GM12878 (cell line): ENCODE measurements around the gene ALDOB. TPM values are rescaled to one million over a fixed set of nuclear protein-coding genes. Genes with fewer than 3 reads are reported as not detected.

Experiments
- ATAC-seq: fragments of 200-7000 bp; cut with Tn5 transposase; 3 replicates; pipeline ENCODE4 v1.9.1; 2020; ENCODE audit warnings: mild to moderate bottlenecking, moderate library complexity
- BruUV-seq: library from RNA; stranded (reverse); fragments of 400-500 nt; replicated peaks from 2 replicates; lab custom pipeline; 2021; lab: Mats Ljungman, UMichigan
- CTCF ChIA-PET: fragments of 300-600 bp; sonication (Branson Sonifier 250); formaldehyde crosslinking; extraction: SDS; loops from one replicate; lab custom pipeline; 2021; ENCODE audit warnings: inconsistent platforms; lab: Yijun Ruan, JAX
- POLR2A ChIA-PET: fragments of 350-600 bp; formaldehyde crosslinking; extraction: SDS; loops from one replicate; lab custom pipeline; 2021; ENCODE audit warnings: inconsistent platforms; lab: Charles Lee
- RAD21 ChIA-PET: fragments of 300-600 bp; sonication (Branson Sonifier 250); formaldehyde crosslinking; loops from one replicate; lab custom pipeline; 2023; ENCODE audit warnings: antibody characterized with exemption; ENCODE audit not compliant: unreplicated experiment; lab: Charles Lee
- SMC1A ChIA-PET: fragments of 300-600 bp; sonication (Branson Sonifier 250); formaldehyde crosslinking; loops from one replicate; lab custom pipeline; 2023; ENCODE audit not compliant: unreplicated experiment, uncharacterized antibody; lab: Charles Lee
- DNase-seq: peaks from one replicate; pipeline ENCODE4 v3.0.0-alpha.2; 2011; ENCODE audit warnings: low read depth, low spot score
- FAIRE-seq: peaks from 3 replicates; lab custom pipeline; 2011; peaks lifted over from hg19 to GRCh38; lab: Jason Lieb, UNC
- H2AFZ ChIP-seq: 2 replicates; pipeline ENCODE4 v1.6.0; 2011; ENCODE audit warnings: low read depth, low read length, control low read depth; ENCODE audit not compliant: control insufficient read depth
- H3K27ac ChIP-seq: 2 replicates; pipeline ENCODE4 v1.5.1; 2011; ENCODE audit warnings: control low read depth; ENCODE audit not compliant: control insufficient read depth, insufficient read depth
- H3K27me3 ChIP-seq, 2 experiments: replicated peaks in 1 of 2; 2 replicates each; pipeline versions ENCODE4 v1.6.0 to v1.6.1; 2011; ENCODE audit warnings: low read length in 1 of 2; ENCODE audit not compliant: control insufficient read depth in 2 of 2, insufficient read depth in 2 of 2
- H3K36me3 ChIP-seq, 2 experiments: 2 replicates each; pipeline ENCODE4 v1.5.1; 2011; ENCODE audit warnings: low read length in 1 of 2; ENCODE audit not compliant: control insufficient read depth in 2 of 2, insufficient read depth in 2 of 2
- H3K4me1 ChIP-seq: 2 replicates; pipeline ENCODE4 v1.6.1; 2011; ENCODE audit warnings: mild to moderate bottlenecking, low read length, moderate library complexity, mixed read lengths; ENCODE audit not compliant: control insufficient read depth, insufficient read depth
- H3K4me2 ChIP-seq: 2 replicates; pipeline ENCODE4 v1.6.0; 2011; ENCODE audit warnings: control low read depth; ENCODE audit not compliant: control insufficient read depth, insufficient read depth
- H3K4me3 ChIP-seq: fragments of 200-600 bp; sonication (generic); 2 replicates; pipeline ENCODE4 v1.5.1; 2016
- H3K79me2 ChIP-seq: 2 replicates; pipeline ENCODE4 v1.6.0; 2011; ENCODE audit warnings: low read length; ENCODE audit not compliant: control insufficient read depth, insufficient read depth
- H3K9ac ChIP-seq: 2 replicates; pipeline ENCODE4 v1.8.0; 2011; ENCODE audit warnings: low read length, control low read depth, mixed read lengths; ENCODE audit not compliant: control insufficient read depth, insufficient read depth
- H3K9me3 ChIP-seq: replicated peaks from 3 replicates; pipeline ENCODE4 v1.5.1; 2011; ENCODE audit warnings: mild to moderate bottlenecking, low read length; ENCODE audit not compliant: control insufficient read depth, insufficient read depth
- H4K20me1 ChIP-seq: 2 replicates; pipeline ENCODE4 v1.6.0; 2011; ENCODE audit not compliant: control insufficient read depth, insufficient read depth
- ATF7 ChIP-seq: fragments of 450-650 bp; IDR thresholded peaks from 2 replicates; pipeline ENCODE4 v1.6.1; 2016; ENCODE audit warnings: low read depth, mild to moderate bottlenecking
- CBX5 ChIP-seq: sonication (generic); IDR thresholded peaks from 2 replicates; pipeline ENCODE4 v1.6.1; 2016; ENCODE audit warnings: low read depth, moderate library complexity, mild to moderate bottlenecking, inconsistent platforms
- EGR1 ChIP-seq, 2 experiments: IDR thresholded peaks; 1 replicate in 1 of 2; 2 replicates in 1 of 2; pipeline ENCODE4 v1.6.1; 2011 to 2012; ENCODE audit warnings: low read depth in 2 of 2, low read length in 2 of 2, borderline replicate concordance in 1 of 2, mild to moderate bottlenecking in 1 of 2, moderate library complexity in 1 of 2
- ESRRA ChIP-seq: IDR thresholded peaks from 2 replicates; pipeline ENCODE4 v1.6.1; 2012; ENCODE audit warnings: mild to moderate bottlenecking, low read length, improper control_type of control experiment
- FOXK2 ChIP-seq: fragments of 450-650 bp; IDR thresholded peaks from 2 replicates; pipeline ENCODE4 v1.6.1; 2017; ENCODE audit warnings: mild to moderate bottlenecking, moderate library complexity
- FOXM1 ChIP-seq: IDR thresholded peaks from 2 replicates; pipeline ENCODE4 v1.6.1; 2012; ENCODE audit warnings: low read depth, mild to moderate bottlenecking, inconsistent platforms, low read length, moderate library complexity
- KAT2A ChIP-seq: conservative IDR thresholded peaks from 2 replicates; pipeline ENCODE4 v1.6.1; 2011; ENCODE audit warnings: low read depth, low read length; ENCODE audit not compliant: control insufficient read depth
- LARP7 ChIP-seq: fragments of 450-650 bp; IDR thresholded peaks from 2 replicates; pipeline ENCODE4 v1.6.1; 2017; ENCODE audit warnings: mild to moderate bottlenecking
- MEF2A ChIP-seq: IDR thresholded peaks from 2 replicates; pipeline ENCODE4 v1.6.1; 2011; ENCODE audit warnings: low read depth, mild to moderate bottlenecking, low read length, moderate library complexity; ENCODE audit not compliant: insufficient read depth
- NFYB ChIP-seq: IDR thresholded peaks from 2 replicates; pipeline ENCODE4 v1.6.1; 2011; ENCODE audit warnings: low read depth, mild to moderate bottlenecking, low read length, improper control_type of control experiment, moderate library complexity; ENCODE audit not compliant: insufficient read depth
- RUNX3 ChIP-seq: IDR thresholded peaks from 2 replicates; pipeline ENCODE4 v1.6.1; 2012; ENCODE audit warnings: low read length, inconsistent platforms
- SUPT20H ChIP-seq: IDR thresholded peaks from 2 replicates; pipeline ENCODE4 v1.6.1; 2011; ENCODE audit warnings: low read depth, mild to moderate bottlenecking, low read length, moderate library complexity, borderline replicate concordance; ENCODE audit not compliant: control insufficient read depth
- WRNIP1 ChIP-seq: IDR thresholded peaks from 2 replicates; pipeline ENCODE4 v1.6.1; 2011; ENCODE audit warnings: low read depth, low read length, improper control_type of control experiment, borderline replicate concordance
- YBX1 ChIP-seq: fragments of 450-650 bp; IDR thresholded peaks from 2 replicates; pipeline ENCODE4 v1.6.1; 2016; ENCODE audit warnings: antibody characterized with exemption
- ZBTB11 ChIP-seq: fragments of 450-650 bp; formaldehyde crosslinking; IDR thresholded peaks from 2 replicates; pipeline ENCODE4 v1.5.0; 2022; ENCODE audit warnings: mild to moderate bottlenecking, missing genetic modification characterization
- ZNF384 ChIP-seq: IDR thresholded peaks from 2 replicates; pipeline ENCODE4 v1.6.1; 2012; ENCODE audit warnings: low read depth, mild to moderate bottlenecking, low read length, improper control_type of control experiment, borderline replicate concordance
- WGBS: methylation state at CpG from one replicate; pipeline ENCODE4 v1.1.6; 2016; ENCODE audit warnings: low lambda C conversion rate; ENCODE audit not compliant: insufficient replicate concordance, insufficient coverage; ENCODE audit errors: missing lambda C conversion rate; 5-methylcytosine and 5-hydroxymethylcytosine counted together
- in situ Hi-C: fragments of 300-500 bp; cut with MboI; formaldehyde crosslinking; loops from 9 replicates; pipeline ENCODE4 v1.14.3; 2018; ENCODE audit warnings: mixed read lengths
- intact Hi-C: fragments of 100-400 bp; cut with micrococcal nuclease; formaldehyde crosslinking; loops from one replicate; pipeline ENCODE4 v1.14.2; 2022; ENCODE audit not compliant: unreplicated experiment
- polyA plus RNA-seq, 11 experiments: library from polyadenylated mRNA; depleted of rRNA in 4 of 11; unstranded in 6 of 11; stranded (reverse) in 5 of 11; fragments of >200 nt; fragmentation: Nextera tagmentation in 4 of 11; fragmentation: Illumina TruSeq in 1 of 11; extraction: Ambion mirVana in 4 of 11; extraction: Trizol in 1 of 11; gene quantifications; 1 replicate in 1 of 11; 2 replicates in 10 of 11; pipeline versions ENCODE4 v1.2.1 to v1.2.3, GENCODE V29; 2011 to 2016; ENCODE audit warnings: inconsistent platforms in 2 of 11, missing spikeins in 2 of 11, low read depth in 1 of 11
- total RNA-seq, 4 experiments: library from RNA; depleted of rRNA in 3 of 4; stranded (reverse); fragments of >200 nt in 3 of 4; fragmentation: Illumina TruSeq in 1 of 4; extraction: Trizol in 1 of 4; gene quantifications; 2 replicates each; pipeline versions ENCODE4 v1.2.1 to v1.2.3, GENCODE V29; 2013 to 2021

ALDOB gene
- total and polyA plus RNA-seq, 10 of the 15 experiments (the other 5 are each of a cell fraction or from before 2014, with no cell fraction given) = 0.03 to 0.82 (median 0.04) TPM; not detected in 7

- DNase-seq = no peak
- Histone ChIP-seq H3K4me3 (no peak overlapping the region), H3K79me2 (no peaks in the 10 kb centered on the region), H3K4me2 (no peak overlapping the region), H3K4me1 (no peaks in the 10 kb centered on the region), H2AFZ (no peak overlapping the region), H3K9me3 (no peaks in the 10 kb centered on the region; the same call in 2 of the 3 replicates), H3K9ac (no peak overlapping the region), H3K27me3 (no peaks in the 10 kb centered on the region), H3K27ac (no peak overlapping the region), H4K20me1 (no peaks in the 10 kb centered on the region), H3K36me3 (no peaks in the 10 kb centered on the region)
- intact Hi-C loops (no loop called here), in situ Hi-C loops (loop anchor here (5.0 kb wide), 1 partner anchor 77 kb away; the partner anchor contains the start of gene RNF20)
- CTCF ChIA-PET = interaction anchor here (1.0 to 12.4 kb wide), 3 partner anchors 9 to 74 kb away, joined by 3 to 228 read pairs (median 4); partner anchors contain the start of gene RNF20
- SMC1A ChIA-PET = no interaction called here
- RAD21 ChIA-PET = no interaction called here
- TF ChIP-seq KAT2A = no peak
- no peak for TF ChIP-seq ZNF384
- TF ChIP-seq FOXK2 = no peak
- TF ChIP-seq WRNIP1 = no peak
- TF ChIP-seq SUPT20H = no peak
- no peak for TF ChIP-seq EGR1 (IDR thresholded peaks at IDR 0.05; ENCODE audit: borderline replicate concordance in 1 of 2, low read depth in 2 of 2, low read length in 2 of 2)
- TF ChIP-seq CBX5 = no peak
- no peak for TF ChIP-seq LARP7
- no peak for TF ChIP-seq ESRRA
- TF ChIP-seq FOXM1 = no peak
- no peak for TF ChIP-seq NFYB
- no peak for TF ChIP-seq ATF7
- no peak for TF ChIP-seq ZBTB11
- no peak for TF ChIP-seq YBX1
- TF ChIP-seq MEF2A = no peak
- TF ChIP-seq RUNX3 = no peak
- no TSS peak for BruUV-seq
- 13% methylated on average over 2 of the region's 2 CpGs for WGBS
- ATAC-seq = no peak
- POLR2A ChIA-PET = no interaction called here
- no peak for FAIRE-seq
These were observed 20.2 kb upstream of the ALDOB start for GRCh38 chr9:101455656-101456240.
